ENCODE data around the gene TSPAN33. TPM values are rescaled to one million over a fixed set of nuclear protein-coding genes. Genes with fewer than 3 reads are reported as not detected.

TSPAN33 gene
- polyA plus RNA-seq, 1 of the 3 experiments (the other 2 are of a cell fraction): 6.9 TPM

DNA sequence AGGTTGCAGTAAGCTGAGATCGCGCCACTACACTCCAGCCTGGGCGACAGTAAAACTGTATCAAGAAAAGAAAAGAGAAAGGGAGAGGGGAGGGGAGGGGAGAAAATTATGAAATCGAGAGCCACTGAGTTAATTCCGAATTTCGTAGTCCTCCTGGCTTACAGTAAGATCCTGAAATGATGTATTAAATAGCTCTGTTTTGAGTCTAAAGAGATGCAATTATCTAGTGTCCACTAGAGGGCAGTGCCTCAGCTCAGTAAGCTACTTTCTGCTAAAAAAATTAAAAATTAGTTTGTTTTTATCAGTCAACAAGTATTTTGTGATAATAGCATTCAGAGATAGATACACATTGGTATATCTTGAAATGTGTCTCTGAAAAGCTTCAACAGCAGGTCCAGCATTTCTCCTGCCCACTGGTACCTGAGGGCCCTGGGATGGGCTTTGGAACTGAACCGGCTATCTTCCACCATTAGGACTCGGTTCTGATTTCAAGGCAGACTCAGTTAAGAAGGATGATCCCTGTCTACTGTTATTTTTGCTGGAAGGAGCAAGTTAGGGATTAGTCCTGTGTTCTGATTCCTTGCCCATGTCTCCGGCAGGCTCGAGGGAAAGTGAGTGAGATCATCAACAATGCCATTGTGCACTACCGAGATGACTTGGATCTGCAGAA lies 19.5 kb downstream of the TSPAN33 start:
- Histone ChIP-seq H3K9me3 (no peaks in the 10 kb centered on the region), H3F3A (replicated peaks; ENCODE audit: insufficient read depth) (no peaks in the 10 kb centered on the region), H3K79me2 (ENCODE audit: insufficient read depth) (no peaks in the 10 kb centered on the region), H3K9ac (no peak overlapping the region), H3K36me3 (replicated peaks in 1 of 2; ENCODE audit: control insufficient read depth in 1 of 2, insufficient read depth in 2 of 2, low read length in 1 of 2) (no peaks in the 10 kb centered on the region), H3K4me3 (ENCODE audit: low read depth in 2 of 2, low read length in 1 of 2) (no peak overlapping the region; a peak in 1 of 4 replicates), H3K4me2 (no peak overlapping the region), H3K27me3 (ENCODE audit: insufficient read depth) (no peaks in the 10 kb centered on the region), H3K9me2 (no peaks in the 10 kb centered on the region), H4K20me1 (ENCODE audit: insufficient read depth) (no peaks in the 10 kb centered on the region), H2AFZ (ENCODE audit: low read depth) (0 out of 2 replicates have a peak overlapping the region, but pooled peaks have one; percentile 21), H3K4me1 (ENCODE audit: control insufficient read depth in 1 of 2, insufficient read depth in 2 of 2, low read depth in 1 of 2, low read length in 1 of 2) (peaks cover 0 to 10% of the 10 kb centered on the region in 2 experiments; a peak in 1 of 4 replicates), H3K27ac (ENCODE audit: low read depth in 2 of 2, low read length in 1 of 2) (no peak overlapping the region)
- 64% methylated on average over 11 of the region's 11 CpGs for WGBS (ENCODE audit: low lambda C conversion rate)
- TF ChIP-seq SMC3 (IDR thresholded peaks at IDR 0.05; ENCODE audit: low read depth, low read length): peak; percentile 69
- TF ChIP-seq SIN3A (IDR thresholded peaks at IDR 0.05; ENCODE audit: borderline replicate concordance, low read depth, low read length): no peak
- peak; percentile 79 for TF ChIP-seq RAD21 (IDR thresholded peaks at IDR 0.05; ENCODE audit: low read length)
- TF ChIP-seq, protein P1, sequence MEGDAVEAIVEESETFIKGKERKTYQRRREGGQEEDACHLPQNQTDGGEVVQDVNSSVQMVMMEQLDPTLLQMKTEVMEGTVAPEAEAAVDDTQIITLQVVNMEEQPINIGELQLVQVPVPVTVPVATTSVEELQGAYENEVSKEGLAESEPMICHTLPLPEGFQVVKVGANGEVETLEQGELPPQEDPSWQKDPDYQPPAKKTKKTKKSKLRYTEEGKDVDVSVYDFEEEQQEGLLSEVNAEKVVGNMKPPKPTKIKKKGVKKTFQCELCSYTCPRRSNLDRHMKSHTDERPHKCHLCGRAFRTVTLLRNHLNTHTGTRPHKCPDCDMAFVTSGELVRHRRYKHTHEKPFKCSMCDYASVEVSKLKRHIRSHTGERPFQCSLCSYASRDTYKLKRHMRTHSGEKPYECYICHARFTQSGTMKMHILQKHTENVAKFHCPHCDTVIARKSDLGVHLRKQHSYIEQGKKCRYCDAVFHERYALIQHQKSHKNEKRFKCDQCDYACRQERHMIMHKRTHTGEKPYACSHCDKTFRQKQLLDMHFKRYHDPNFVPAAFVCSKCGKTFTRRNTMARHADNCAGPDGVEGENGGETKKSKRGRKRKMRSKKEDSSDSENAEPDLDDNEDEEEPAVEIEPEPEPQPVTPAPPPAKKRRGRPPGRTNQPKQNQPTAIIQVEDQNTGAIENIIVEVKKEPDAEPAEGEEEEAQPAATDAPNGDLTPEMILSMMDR (IDR thresholded peaks at IDR 0.05): peak; percentile 100
- ChIA-PET CTCF (interaction anchor here (0.6 to 15.6 kb wide), 81 partner anchors 9 to 781 kb away, joined by 3 to 385 read pairs (median 4); partner anchors contain the start of genes AHCYL2, SMO and TSPAN33), POLR2A (interaction anchor here (0.6 to 1.2 kb wide), 3 partner anchors 46 to 827 kb away, joined by 3 to 6 read pairs (median 4); no protein-coding TSS in a partner anchor)
- peak; percentile 76 for DNase-seq

DNA sequence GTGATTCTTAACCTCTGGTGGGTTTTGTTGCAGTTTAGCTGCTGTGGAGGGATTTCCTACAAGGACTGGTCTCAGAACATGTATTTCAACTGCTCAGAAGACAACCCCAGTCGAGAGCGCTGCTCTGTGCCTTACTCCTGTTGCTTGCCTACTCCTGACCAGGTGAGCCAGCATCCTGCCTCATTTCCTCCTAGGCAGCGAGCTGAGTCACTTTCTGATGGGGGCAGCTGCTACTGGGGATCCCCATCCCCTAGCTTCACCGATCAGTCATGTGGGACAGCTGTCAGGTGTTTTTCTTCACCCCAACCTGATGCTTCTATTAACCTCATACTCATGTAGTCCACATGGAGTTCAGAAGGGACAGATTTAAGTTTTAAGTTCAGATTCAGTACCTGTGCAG lies 22.2 kb downstream of the TSPAN33 start:
- POLR2A ChIA-PET: no interaction called here
- no peaks in the 10 kb centered on the region for H3K9me2 ChIP-seq
- no peaks in the 10 kb centered on the region for H3K9me3 ChIP-seq
- CTCF ChIA-PET: interaction anchor here (1.2 to 15.6 kb wide), 6 partner anchors 10 to 614 kb away, joined by 3 to 385 read pairs (median 6); partner anchors contain the start of gene SMO
- no peak for DNase-seq
- no peak overlapping the region for H3K4me2 ChIP-seq
- no peaks in the 10 kb centered on the region for H3K36me3 ChIP-seq (replicated peaks in 1 of 2; ENCODE audit: control insufficient read depth in 1 of 2, insufficient read depth in 2 of 2, low read length in 1 of 2)
- no peak overlapping the region for H3K9ac ChIP-seq
- TF ChIP-seq RFX5 (IDR thresholded peaks at IDR 0.05; ENCODE audit: low read length): no peak
- TF ChIP-seq POLR2AphosphoS5 (IDR thresholded peaks at IDR 0.05; ENCODE audit: low read depth, low read length): no peak
- TF ChIP-seq FOXJ3 (CRISPR knock-in tag; IDR thresholded peaks at IDR 0.05): no peak
- no peak for TF ChIP-seq GABPA (IDR thresholded peaks at IDR 0.05; ENCODE audit: low read depth)
- TF ChIP-seq EP300 (IDR thresholded peaks at IDR 0.05; ENCODE audit: borderline replicate concordance in 1 of 2, low read depth in 1 of 2, low read length in 1 of 2): no peak
- TF ChIP-seq MXI1 (IDR thresholded peaks at IDR 0.05; ENCODE audit: low read depth, low read length): no peak
- no peak for TF ChIP-seq NFIC (IDR thresholded peaks at IDR 0.05; ENCODE audit: borderline replicate concordance)
- TF ChIP-seq CHD2 (IDR thresholded peaks at IDR 0.05; ENCODE audit: low read length, partially characterized antibody): no peak
- TF ChIP-seq NRF1 (IDR thresholded peaks at IDR 0.05; ENCODE audit: low read depth, low read length): no peak
- TF ChIP-seq, protein P2, sequence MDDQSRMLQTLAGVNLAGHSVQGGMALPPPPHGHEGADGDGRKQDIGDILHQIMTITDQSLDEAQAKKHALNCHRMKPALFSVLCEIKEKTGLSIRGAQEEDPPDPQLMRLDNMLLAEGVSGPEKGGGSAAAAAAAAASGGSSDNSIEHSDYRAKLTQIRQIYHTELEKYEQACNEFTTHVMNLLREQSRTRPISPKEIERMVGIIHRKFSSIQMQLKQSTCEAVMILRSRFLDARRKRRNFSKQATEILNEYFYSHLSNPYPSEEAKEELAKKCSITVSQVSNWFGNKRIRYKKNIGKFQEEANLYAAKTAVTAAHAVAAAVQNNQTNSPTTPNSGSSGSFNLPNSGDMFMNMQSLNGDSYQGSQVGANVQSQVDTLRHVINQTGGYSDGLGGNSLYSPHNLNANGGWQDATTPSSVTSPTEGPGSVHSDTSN (IDR thresholded peaks at IDR 0.05): no peak
- TF ChIP-seq MEF2A (IDR thresholded peaks at IDR 0.05; ENCODE audit: borderline replicate concordance, low read depth): no peak
- no peak for TF ChIP-seq FOSL2 (IDR thresholded peaks at IDR 0.05; ENCODE audit: borderline replicate concordance, low read depth)
- TF ChIP-seq TAF1 (IDR thresholded peaks at IDR 0.05; ENCODE audit: borderline replicate concordance, low read depth, low read length): no peak
- no peak for TF ChIP-seq EZH2phosphoT487 (IDR thresholded peaks at IDR 0.05; ENCODE audit: borderline replicate concordance, low read depth)
- TF ChIP-seq, protein P3, sequence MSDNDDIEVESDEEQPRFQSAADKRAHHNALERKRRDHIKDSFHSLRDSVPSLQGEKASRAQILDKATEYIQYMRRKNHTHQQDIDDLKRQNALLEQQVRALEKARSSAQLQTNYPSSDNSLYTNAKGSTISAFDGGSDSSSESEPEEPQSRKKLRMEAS (IDR thresholded peaks at IDR 0.05; ENCODE audit: low read depth): no peak
- TF ChIP-seq TCF12 (IDR thresholded peaks at IDR 0.05): no peak
- H2AFZ ChIP-seq (ENCODE audit: low read depth): no peak overlapping the region
- H4K20me1 ChIP-seq (ENCODE audit: insufficient read depth): no peaks in the 10 kb centered on the region
- 73% methylated on average over 4 of the region's 4 CpGs for WGBS (ENCODE audit: low lambda C conversion rate)
- H3K27ac ChIP-seq (ENCODE audit: low read depth in 2 of 2, low read length in 1 of 2): no peak overlapping the region
- no peaks in the 10 kb centered on the region for H3K4me1 ChIP-seq (ENCODE audit: control insufficient read depth in 1 of 2, insufficient read depth in 2 of 2, low read depth in 1 of 2, low read length in 1 of 2)
- H3K79me2 ChIP-seq (ENCODE audit: insufficient read depth): no peaks in the 10 kb centered on the region
- H3K4me3 ChIP-seq (ENCODE audit: low read depth in 2 of 2, low read length in 1 of 2): no peak overlapping the region
- no peaks in the 10 kb centered on the region for H3F3A ChIP-seq (replicated peaks; ENCODE audit: insufficient read depth)
- H3K27me3 ChIP-seq (ENCODE audit: insufficient read depth): no peaks in the 10 kb centered on the region
